HG03565 (cell line): ENCODE data around the gene ABITRAM.
A peak's percentile ranks its signal among the peaks of the same experiment; 100 is the strongest.
"Not testable (repeated sequence)": the region's sequence is repeated elsewhere in the genome, so short reads cannot be mapped to it uniquely, and the experiment has no call there.

ENCODE experiments used
- ATAC-seq: cut with Tn5 transposase; IDR thresholded peaks from one replicate; pipeline ENCODE4 v1.9.1; 2021; ENCODE audit warnings: mild to moderate bottlenecking, moderate library complexity; ENCODE audit not compliant: unreplicated experiment

Gene ABITRAM

GRCh38 chr9:108934323-108934893, at the start of gene ABITRAM:
Gene ABITRAM (plus strand): TSS chr9:108934400. CDS start chr9:108934487, 87 bp downstream.
- peak; percentile 74 for ATAC-seq

- ATAC-seq, result no peak
These were observed 49.5 kb upstream of the ABITRAM start for GRCh38 chr9:108884701-108885100.

GRCh38 chr9:108885643-108886348, 48.4 kb upstream of the ABITRAM start:
- peak; percentile 94 for ATAC-seq

GRCh38 chr9:108886594-108887271, 47.5 kb upstream of the ABITRAM start:
- ATAC-seq, result not testable (repeated sequence)

GRCh38 chr9:108889649-108890067, 44.5 kb upstream of the ABITRAM start:
- ATAC-seq, result no peak

- no peak for ATAC-seq
These were observed 39.8 kb upstream of the ABITRAM start for GRCh38 chr9:108894225-108894997.

- ATAC-seq, result no peak
These were observed 36.7 kb upstream of the ABITRAM start for GRCh38 chr9:108897324-108898096.

GRCh38 chr9:108899023-108899695, 35.0 kb upstream of the ABITRAM start:
- not testable (repeated sequence) for ATAC-seq

- ATAC-seq, result no peak
These were observed 34.0 kb upstream of the ABITRAM start for GRCh38 chr9:108900176-108900575.

GRCh38 chr9:108903420-108904103, 30.6 kb upstream of the ABITRAM start:
- no peak for ATAC-seq

- no peak for ATAC-seq
These were observed 30.0 kb upstream of the ABITRAM start for GRCh38 chr9:108904161-108904560.

GRCh38 chr9:108905494-108905893, 28.7 kb upstream of the ABITRAM start:
- no peak for ATAC-seq

- ATAC-seq, result no peak
These were observed 23.8 kb upstream of the ABITRAM start for GRCh38 chr9:108910402-108910801.

GRCh38 chr9:108910914-108911313, 23.3 kb upstream of the ABITRAM start:
- no peak for ATAC-seq

GRCh38 chr9:108911820-108912219, 22.4 kb upstream of the ABITRAM start:
- no peak for ATAC-seq

GRCh38 chr9:108913391-108913790, 20.8 kb upstream of the ABITRAM start:
- ATAC-seq, result no peak

- no peak for ATAC-seq
These were observed 14.7 kb upstream of the ABITRAM start for GRCh38 chr9:108919517-108919916.

- ATAC-seq, result not testable (repeated sequence)
These were observed 13.8 kb upstream of the ABITRAM start for GRCh38 chr9:108920401-108920800.

GRCh38 chr9:108921200-108921599, 13.0 kb upstream of the ABITRAM start:
- no peak for ATAC-seq
